ENCODE results near the gene TMEM109. TPM values are rescaled to one million over a fixed set of nuclear protein-coding genes. Genes with fewer than 3 reads are reported as not detected.

The TMEM109 gene
- total and polyA plus RNA-seq, 2 of the 13 experiments (the other 11 are each of a cell fraction or from before 2014, with no cell fraction given), result 7.7 to 18.0 TPM

- Histone ChIP-seq H3K27me3 (ENCODE audit: control insufficient read depth in 1 of 2, insufficient read depth in 2 of 2, low read length in 2 of 2) (no peaks in the 10 kb centered on the region), H3K36me3 (replicated peaks in 1 of 2; ENCODE audit: control insufficient read depth in 1 of 2, insufficient read depth in 2 of 2, low read length in 2 of 2) (peaks cover 15 to 31% of the 10 kb centered on the region in 2 experiments; a peak in 4 of 5 replicates), H3K9me3 (ENCODE audit: low read length) (no peaks in the 10 kb centered on the region), H3K4me2 (ENCODE audit: low read depth, low read length) (peak overlapping the region; percentile 89), H3K4me3 (replicated peaks in 1 of 3; ENCODE audit: insufficient read depth in 1 of 3, low read depth in 2 of 3, low read length in 3 of 3) (peak overlapping the region; percentile 70 to 88 (median 83)), H3K4me1 (ENCODE audit: insufficient read depth, low read length) (peaks cover 34% of the 10 kb centered on the region), H3K27ac (ENCODE audit: extremely low read length, insufficient read depth, low read length) (peak overlapping the region; percentile 94), H4K20me1 (ENCODE audit: insufficient read depth, low read length) (peaks cover 17% of the 10 kb centered on the region), H2AFZ (ENCODE audit: low read length) (no peak overlapping the region), H3K9ac (ENCODE audit: insufficient read depth, low read depth, low read length) (peak overlapping the region; percentile 95), H3K79me2 (ENCODE audit: insufficient read depth, low read length) (peaks cover 33% of the 10 kb centered on the region)
- DNase-seq (ENCODE audit: low spot score) (peak; percentile 36), FAIRE-seq (no peak), ATAC-seq (peak; percentile 18; the same call in 1 of the 3 replicates)
- in situ Hi-C loops (cut with HindIII; ENCODE audit: extremely low pct_ligation_motif_present, low pct_unique_long_range_greater_than_20kb), result no loop called here
- CTCF ChIA-PET (ENCODE audit: low intra/inter-chr PET ratio, low total read pairs), result no interaction called here
- POLR2A ChIA-PET, result interaction anchor here (0.7 to 1.6 kb wide), 5 partner anchors 8 to 256 kb away, joined by 3 to 5 read pairs (median 3); partner anchors contain the start of genes PTGDR2, TMEM109, TMEM132A and VPS37C
- TF ChIP-seq ZNF383 (CRISPR knock-in tag; IDR thresholded peaks at IDR 0.05; ENCODE audit: borderline replicate concordance) (no peak), CREB1 (IDR thresholded peaks at IDR 0.05) (peak; percentile 90), CREB1 (CRISPR knock-in tag; IDR thresholded peaks at IDR 0.05) (0 out of 2 replicates have a peak, but pooled peaks have one; percentile 39), TFDP2 (CRISPR knock-in tag; IDR thresholded peaks at IDR 0.05) (no peak), ZNF512B (CRISPR knock-in tag; IDR thresholded peaks at IDR 0.05; ENCODE audit: borderline replicate concordance) (no peak), ZBTB21 (CRISPR knock-in tag; IDR thresholded peaks at IDR 0.05) (peak; percentile 77), POLR2AphosphoS5 (IDR thresholded peaks at IDR 0.05; ENCODE audit: low read depth, low read length) (no peak), ZNF724P (CRISPR knock-in tag; IDR thresholded peaks at IDR 0.05; ENCODE audit: borderline replicate concordance) (no peak), TGIF2 (CRISPR knock-in tag; IDR thresholded peaks at IDR 0.05) (0 out of 2 replicates have a peak, but pooled peaks have one; percentile 38), KAT7 (CRISPR knock-in tag; IDR thresholded peaks at IDR 0.05; ENCODE audit: borderline replicate concordance) (0 out of 2 replicates have a peak, but pooled peaks have one; percentile 9), GZF1 (CRISPR knock-in tag; IDR thresholded peaks at IDR 0.05) (0 out of 2 replicates have a peak, but pooled peaks have one; percentile 42), KDM3A (CRISPR knock-in tag; IDR thresholded peaks at IDR 0.05; ENCODE audit: low read depth) (no peak), TIGD3 (CRISPR knock-in tag; IDR thresholded peaks at IDR 0.05; ENCODE audit: borderline replicate concordance) (0 out of 2 replicates have a peak, but pooled peaks have one; percentile 20), ZNF280D (CRISPR knock-in tag; IDR thresholded peaks at IDR 0.05) (0 out of 2 replicates have a peak, but pooled peaks have one; percentile 45), CREM (IDR thresholded peaks at IDR 0.05) (peak; percentile 47; the same call in 1 of the 2 replicates), CREM (CRISPR knock-in tag; IDR thresholded peaks at IDR 0.05) (no peak)
- BruUV-seq (replicated peaks), result TSS peak; percentile 63
- 3% methylated on average over 8 of the region's 16 CpGs for WGBS (ENCODE audit: low lambda C conversion rate)
- intact Hi-C loops (cut with micrococcal nuclease; ENCODE audit: unreplicated experiment), result no loop called here
These were observed 8.3 kb upstream of the TMEM109 start for GRCh38 chr11:60905551-60906113.
